ENCODE data around the gene KRT33A.

KRT33A gene

DNA sequence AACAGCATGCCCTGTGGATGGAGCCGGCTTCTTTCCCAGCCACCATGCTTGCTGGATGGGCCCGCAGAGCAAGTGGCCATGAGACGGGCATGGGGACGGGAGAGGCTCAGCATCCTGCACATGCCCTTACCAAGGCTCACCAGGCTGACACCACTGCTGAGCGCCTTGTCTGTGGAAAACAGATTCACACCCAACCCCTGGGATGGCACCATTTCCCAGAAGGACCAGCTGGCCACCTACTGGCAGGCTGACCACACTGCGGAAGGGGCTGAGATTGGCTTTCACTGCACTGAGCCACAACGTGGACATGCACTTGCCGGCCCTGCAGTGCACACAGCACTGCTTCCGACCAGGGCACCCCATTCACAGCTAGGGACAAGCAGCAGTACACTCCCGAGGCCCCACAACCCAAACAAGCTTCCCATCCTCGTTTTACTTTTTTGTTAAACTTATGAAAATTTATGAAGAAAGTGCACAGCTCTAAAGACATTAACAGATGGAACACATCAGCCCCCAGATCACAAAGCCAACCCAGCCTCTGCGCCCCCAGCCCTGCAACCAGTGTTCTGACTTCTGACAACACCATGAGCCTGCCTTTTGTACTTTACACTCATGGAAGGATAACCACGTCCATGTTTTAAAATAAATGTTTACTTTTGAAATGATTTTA is 21.2 kb downstream of the KRT33A start:
- no peak for DNase-seq (ENCODE audit: low read depth in 2 of 2)

DNA sequence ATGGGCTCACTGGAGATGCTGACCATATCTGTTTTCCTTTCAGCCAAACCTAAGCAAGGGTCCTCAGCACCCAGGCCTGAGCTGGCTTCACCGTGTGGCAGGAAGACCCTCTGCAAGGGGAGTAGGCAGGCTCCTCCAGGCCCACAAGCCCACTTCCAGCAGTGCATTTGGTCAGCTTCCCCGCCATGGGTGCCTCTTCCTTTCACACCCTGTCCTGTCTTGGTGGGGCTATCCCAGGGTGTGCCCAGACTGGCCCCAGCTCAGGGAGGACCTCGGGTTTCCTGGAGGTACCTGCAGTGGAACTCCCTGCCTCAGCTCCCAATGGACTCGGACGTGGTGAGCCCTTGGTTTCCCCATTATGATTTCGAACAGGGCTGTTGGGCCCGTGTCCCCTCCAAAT is 22.4 kb downstream of the KRT33A start:
- DNase-seq (ENCODE audit: low read depth in 2 of 2), result no peak

DNA sequence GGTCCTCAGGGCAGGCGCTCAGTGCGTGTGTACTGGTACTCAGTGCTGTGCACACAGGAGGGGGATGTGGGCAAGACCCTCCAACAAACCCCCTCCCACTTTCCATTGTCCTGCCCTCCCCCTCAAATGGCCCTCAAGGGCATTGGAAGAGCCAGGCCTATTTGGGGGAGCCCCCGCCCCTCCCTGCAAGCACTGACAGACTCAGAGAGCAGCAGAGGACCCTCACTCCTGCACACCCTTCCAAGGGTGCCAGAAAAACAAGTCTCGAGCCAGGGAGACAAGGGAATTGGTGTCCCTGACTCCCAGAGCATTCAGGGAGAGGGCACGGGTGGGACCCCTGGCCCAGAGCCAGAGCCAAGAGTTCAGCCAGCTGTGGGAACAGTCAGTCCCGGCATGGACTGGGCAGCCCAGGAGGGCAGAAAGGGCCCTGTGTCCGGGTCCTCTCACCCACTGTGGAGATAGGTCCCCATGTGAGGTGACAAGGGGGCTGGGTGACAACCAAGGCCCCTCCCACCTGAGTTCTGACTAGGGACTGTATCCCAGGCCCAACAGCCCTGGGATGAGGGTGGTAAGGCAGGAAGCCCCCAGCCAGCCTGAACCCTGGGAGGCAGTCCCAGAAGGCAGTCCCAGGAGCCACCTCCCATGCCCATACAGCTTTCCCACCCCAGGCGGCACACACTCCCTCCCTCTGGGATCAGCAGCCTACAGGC is 23.1 kb downstream of the KRT33A start:
- no peak for DNase-seq (ENCODE audit: low read depth in 2 of 2)

DNA sequence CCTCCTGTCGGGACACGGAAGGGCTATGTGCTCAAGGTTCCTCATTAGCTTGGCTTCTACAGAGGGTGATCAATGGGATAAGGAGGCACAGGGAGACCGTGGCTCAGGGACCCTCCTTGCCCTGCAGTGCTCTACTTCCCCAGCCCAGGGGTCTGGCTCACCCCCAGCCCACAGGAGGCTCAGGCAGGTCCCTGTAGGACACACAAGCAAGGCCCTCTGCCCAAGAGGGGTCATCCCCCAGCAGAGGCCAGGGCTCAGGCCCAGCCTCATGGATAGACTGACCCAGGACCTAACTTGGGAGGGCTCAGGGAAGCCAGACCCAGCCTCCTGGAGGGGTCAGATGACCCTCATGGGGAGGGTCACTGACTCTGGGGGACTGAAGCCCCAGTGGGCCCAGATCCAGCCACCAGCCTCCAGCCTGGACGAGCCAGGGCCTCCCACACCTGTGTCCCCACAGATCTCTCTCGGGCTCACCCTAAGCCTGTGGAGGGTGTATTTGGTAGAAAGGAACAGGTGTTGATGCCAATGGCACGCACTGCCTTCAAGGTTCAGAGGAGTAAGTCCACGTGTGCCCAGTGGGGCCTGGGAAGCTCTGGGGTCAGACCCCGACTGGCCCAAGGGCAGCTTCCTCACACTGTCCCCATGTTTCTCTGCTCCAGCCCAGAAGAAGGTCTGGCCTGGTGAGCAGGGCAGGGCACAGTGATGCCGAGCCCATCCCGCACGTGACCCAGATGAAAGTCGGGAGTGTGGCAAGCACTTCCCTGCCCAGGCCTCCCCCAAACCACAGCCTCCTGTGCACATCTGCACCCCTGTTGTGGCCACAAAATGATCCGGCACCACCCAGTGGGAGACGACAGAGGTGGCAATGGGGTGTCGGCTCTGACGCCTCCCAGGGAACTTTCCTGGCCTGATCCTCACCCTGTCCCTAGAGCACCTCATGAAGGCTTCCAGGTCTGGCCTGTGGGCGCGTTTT is 24.2 kb downstream of the KRT33A start:
- no peak for DNase-seq (ENCODE audit: low read depth in 2 of 2)

DNA sequence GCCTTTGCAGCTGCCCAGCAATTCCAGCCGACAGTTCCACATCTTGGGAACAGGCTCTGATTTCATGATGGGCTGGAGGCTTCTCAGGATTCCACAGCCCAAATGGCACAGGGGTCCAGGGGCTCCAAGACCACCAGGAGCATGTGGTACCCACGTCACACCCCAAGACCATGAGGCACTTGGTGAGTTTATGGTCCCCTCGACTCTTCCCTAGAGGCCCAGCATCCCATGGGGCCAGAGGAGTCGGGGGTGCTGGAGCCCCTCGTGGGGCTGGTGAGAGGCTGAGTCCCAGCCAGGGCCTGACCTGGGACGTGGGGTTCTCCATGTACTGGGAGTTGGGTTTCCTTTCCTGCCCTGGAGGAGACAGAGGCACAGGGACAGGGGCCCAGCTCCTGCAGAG is 25.0 kb downstream of the KRT33A start:
- no peak for DNase-seq (ENCODE audit: low read depth in 2 of 2)

DNA sequence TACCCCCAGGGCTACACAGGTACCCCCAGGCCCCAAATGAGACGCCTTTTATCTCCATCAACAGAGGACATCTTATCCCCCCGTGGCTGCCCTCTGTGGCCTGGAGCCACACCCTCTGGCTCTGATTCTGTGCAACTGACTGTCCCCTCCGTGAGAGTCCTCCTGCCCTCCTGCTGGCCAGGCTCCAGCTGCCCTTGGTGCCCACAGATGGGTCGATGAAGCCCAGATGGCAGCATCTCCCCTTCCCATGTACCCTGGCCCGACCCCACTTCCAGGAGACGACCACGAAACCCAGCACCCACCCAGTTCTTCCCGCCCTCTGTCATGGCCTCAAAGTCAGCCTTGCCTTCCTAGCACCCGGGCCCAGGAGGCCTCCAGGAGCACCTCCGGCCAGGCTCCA is 25.5 kb downstream of the KRT33A start:
- DNase-seq (ENCODE audit: low read depth in 2 of 2), result no peak

DNA sequence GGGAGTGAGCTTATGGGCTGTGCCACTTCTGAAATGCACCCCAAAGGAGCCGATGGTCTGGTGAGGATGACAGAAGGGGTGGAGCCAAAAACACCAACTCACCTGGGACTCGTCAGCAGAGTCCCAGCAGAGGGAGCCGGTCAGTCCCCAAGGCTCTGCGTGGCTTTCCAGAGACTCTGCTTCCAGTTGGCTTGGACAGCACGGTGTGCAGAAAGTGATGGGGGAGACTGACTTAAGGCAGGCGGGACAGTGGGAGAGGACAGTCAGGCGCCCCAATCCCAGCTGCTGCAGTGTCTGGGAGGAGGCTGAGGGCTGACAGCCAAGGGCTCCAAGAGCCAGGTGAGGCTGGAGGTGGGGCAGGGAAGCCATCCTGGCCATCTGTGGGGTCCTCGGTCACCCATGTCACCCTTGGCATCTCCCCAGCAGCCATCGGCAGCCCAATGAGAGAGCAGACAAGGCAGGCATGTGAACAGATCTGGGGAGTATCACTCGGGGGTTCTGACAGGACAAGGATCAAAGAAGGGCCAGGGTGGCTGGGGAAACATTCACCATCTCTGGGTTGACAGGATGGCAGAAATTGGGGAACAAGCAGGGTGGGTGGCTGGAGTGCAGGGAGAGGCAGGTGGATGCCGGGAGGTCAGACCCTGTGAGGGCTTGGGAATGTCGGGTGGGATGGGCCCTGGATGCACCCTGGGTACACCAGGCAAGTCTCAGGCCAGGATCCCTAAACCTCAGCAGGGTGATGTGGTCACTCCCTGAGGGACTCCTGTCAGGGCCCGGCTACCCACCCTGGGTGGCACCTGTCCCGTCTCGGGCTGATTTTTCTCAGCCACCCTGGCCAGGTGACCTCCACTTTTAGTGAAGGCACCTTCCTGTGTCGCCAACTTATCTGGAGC is 26.2 kb downstream of the KRT33A start:
- DNase-seq (ENCODE audit: low read depth in 2 of 2), result no peak

DNA sequence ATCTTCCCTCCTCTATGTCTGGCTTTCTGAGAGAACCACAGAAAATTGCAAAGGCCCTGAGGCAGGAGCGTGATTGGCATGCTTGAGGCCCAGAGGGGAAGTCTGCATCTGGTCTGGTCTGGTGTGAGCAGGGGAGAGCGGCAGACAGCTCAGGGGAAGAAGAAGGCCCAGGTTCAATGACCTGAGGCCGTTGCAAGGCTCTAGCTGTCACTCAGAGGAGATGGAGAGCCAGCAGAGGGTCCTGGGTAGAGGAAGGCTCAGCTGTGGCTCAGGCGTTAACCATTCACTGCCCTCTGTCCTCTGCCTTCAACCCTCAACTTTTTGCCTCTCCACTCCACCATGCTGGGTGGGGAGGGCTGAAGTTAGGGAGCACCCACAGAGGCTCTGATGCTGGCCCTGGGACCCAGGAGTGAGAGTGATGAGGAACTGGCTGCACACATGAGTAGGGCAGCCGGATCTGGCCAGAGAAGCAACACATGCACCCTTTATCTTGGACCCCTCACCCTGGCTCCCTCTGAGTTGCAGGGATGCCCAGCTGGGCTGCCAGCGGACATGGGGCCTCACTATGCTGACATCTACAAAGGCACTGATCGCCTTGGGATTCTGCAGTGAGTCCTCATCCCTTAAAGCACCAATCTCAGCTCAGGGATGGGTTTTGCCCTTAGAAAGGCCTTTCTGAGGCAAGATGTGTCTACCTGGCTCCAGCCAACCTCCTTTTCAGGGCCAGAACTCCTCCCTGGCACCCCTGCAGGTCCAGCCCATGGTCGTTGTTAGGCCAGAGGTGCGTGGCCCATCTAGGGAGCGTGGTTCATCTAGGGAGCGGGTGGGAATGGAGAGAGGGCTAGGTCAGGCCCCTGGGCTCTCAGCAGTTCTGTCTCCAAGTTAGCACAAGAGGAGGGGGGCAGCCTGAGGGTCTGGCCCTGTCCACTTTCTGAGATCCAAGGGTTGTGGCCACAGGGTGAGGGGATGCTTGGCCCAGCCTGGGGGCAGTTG is 27.4 kb downstream of the KRT33A start:
- DNase-seq (ENCODE audit: low read depth in 2 of 2), result no peak

DNA sequence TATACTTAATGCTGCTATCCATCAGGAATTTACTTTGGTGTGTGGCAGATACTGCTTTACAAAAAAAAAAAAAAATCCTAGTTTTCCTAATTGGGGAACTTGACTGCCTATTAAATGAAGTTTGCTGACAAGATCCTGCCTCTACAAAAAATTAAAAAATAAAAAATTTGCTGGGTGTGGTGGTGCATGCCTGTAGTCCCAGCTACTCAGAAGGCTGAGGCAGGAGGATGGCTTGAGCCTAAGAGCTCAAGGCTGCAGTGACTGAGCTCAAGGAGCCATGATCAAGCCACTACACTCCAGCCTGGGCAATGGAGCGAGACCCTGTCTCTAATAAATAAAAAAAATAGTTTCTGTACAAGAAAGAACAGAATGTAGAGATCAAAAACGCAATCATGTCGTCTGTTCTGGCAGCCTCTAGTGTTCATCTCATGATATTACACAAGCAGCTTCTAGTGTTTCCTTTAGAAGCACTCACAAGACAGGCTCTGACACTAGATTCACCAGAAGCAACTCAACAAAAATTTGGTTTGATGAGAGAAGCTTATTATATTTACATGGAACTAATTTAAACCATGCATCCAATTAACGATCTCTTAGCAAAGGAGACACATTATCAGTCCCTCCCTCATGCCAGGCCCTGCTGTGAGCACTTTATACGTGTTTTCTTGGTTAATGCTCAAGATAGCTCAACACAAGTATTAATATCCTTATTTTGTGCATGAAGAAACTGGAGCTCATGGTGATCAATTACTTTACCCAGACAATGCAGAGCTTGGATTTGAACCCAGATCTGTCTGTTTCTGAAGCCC is 28.3 kb downstream of the KRT33A start:
- DNase-seq (ENCODE audit: low read depth in 2 of 2), result no peak

DNA sequence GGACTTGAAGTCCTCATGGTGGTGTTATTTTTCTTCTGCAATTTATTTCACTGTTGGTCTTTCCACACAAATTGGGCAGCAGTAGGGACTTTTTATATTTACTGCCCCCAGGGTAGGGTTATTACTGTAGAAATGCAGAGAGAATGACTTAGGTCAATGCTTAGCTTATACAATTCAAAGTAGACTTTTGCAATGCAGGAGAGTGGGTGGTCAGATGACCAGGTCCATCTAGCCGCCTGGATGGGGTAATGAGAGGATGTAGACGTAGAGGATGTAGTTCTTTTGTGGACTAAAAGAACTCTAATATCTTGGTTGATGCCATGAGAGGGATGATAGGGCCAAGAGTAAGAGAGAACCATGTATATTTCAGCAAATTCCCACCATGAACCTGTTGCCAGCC is 32.4 kb downstream of the KRT33A start:
- no peak for DNase-seq (ENCODE audit: low read depth in 2 of 2)

DNA sequence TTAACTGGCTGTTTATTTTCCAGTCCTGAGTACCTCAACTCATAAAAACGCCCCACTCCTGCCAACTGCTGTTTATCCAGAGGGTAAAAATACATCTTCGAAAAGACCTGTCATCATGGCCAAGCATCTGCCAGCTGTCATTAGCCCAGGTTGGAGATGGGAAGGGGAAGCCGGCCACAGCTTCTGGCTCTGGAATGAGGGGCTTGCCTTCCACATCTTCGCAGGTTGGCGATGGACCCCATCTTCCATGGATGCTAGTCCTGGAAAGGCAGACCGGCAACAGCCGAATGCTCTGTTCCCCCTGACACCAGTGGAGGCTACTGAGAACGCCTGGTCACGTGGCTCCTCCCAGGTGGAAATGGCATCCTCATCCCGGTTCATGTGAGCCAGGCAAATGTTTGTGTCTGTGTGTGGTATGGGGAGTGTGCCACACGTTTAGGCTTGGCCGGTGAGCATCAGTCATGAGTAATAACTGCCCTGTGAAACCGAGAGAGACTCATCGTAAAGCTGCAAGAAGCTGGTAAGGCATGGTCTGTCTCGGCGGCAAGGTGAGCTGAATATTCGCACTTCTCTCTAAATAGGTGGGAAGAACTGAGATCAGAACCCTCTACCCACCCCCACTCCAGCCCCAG is 34.7 kb downstream of the KRT33A start:
- DNase-seq (ENCODE audit: low read depth in 2 of 2), result no peak

DNA sequence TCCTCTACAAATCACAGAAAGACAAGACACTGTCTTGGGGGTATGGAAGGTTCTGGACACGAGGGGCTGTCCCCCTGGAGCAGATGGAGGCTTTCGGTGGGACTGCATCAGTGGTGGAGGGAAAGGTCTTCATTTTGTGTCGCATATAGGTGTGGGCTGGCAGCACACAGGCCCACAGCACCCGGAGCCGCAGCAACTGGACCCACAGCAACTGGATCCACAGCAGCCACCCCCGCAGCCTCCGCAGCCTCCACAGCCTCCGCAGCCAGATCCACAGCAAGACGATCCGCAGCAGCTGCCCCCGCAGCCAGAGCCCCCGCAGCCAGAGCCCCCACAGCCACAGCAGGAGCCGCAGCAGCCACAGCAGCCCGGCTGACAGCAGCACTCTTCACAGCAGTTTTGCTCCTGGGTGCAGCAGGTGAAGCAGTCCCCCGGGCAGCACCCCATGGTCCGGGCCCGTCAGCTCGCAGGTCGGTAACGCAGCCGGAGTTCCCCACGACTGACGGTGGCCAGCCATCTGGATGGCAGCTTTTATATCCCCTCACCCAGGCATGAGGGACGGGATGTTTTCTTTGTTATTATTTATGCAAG is 35.3 kb downstream of the KRT33A start, which contains the start of gene KRTAP17-1:
Gene KRTAP17-1 (minus strand): TSS at position 507 of the 591 bp plus-strand sequence. CDS start 60 bp downstream, at position 447.
- no peak for DNase-seq (ENCODE audit: low read depth in 2 of 2)

DNA sequence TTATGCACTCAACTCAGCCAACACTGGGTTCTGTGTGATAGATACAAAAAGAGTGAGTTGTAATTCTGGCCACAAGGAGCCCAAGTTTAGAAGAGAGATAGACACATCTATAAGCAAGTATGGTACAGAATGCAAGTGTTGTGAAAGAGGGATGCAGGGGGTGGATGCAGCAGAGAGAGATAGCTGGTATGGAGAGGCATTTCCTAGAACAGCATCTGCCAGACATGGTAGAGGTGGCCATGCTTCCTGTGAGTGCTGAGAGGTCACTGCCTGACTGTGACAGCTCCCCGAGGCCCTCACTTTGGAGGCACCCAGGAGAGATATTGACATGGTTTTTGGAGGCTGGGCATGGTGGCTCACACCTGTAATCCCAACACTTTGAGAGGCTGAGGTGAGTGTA is 39.5 kb downstream of the KRT33A start:
- no peak for DNase-seq (ENCODE audit: low read depth in 2 of 2)

DNA sequence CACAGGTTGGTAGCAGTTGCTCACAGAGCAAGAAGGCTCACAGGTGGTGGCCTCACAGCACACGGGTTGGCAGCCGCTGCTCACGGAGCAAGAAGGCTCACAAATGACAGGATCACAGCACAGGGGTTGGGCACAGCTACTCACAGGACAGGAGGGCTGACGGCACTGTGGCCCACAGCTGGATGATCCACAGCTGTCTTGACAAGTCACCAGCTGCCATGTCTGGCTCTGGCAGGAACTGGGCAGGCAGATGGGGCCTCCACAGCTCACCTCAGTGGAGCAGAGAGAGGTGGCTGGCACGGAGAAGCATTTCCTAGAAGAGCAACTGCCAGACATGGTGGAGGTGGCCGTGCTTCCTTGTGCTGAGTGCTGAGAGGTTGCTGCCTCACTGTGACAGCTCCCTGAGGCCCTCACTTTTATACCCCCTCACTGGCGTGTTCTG is 41.7 kb downstream of the KRT33A start, which contains the start of gene KRTAP16-1:
Gene KRTAP16-1 (minus strand): TSS at position 392 of the 442 bp plus-strand sequence. CDS start 56 bp downstream, at position 336.
- DNase-seq (ENCODE audit: low read depth in 2 of 2), result peak; percentile 17 to 31

DNA sequence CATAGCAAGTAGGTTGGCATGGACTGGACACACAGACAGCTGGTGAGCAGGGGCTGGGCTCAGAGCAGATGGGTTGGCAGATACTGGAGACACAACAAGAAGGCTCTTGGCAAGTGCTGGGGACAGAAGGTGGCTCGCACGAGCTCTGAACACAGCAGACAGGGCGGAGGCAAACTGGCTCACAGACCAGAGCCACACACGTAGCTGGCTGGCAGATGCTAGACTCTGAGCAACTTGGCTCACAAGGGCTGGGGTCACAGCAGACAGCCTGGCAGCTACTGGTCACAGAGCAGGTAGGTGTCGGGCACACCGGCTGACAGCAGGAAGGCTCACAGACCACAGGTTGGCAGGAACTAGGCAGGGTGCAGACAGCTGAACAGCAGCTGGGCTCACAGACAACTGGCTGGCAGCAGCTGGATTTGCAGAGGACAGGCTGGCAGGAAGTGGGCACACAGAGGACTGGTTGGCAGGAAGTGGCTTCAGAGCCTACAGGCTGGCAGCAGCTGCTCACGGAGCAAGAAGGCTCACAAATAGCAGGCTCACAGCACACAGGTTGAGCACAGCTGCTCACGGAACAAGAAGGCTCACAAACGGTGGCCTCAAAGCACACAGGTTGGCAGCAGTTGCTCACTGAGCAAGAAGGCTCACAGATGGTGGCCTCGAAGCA is 42.2 kb downstream of the KRT33A start:
- peak; percentile 58 for DNase-seq (ENCODE audit: low read depth in 2 of 2)

DNA sequence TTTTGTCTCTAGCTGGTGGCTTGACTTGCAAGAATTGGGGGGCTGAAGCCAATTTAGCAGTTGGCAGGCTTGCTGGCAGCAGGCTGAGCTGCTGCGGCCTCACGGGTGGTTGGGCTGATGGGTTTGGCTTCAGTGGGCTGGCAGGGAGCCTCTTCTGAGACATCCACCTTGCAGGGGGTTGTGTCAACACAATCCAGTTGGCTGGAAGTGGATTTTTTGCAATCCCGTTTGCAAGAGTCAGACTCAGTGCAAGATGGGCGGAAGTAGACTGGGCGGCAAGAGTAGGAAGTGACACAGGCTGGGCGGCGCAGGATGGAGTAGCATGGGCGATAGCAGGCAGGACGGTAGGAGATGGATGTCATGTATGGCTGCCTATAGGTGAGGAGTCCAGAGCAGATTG is 43.0 kb downstream of the KRT33A start:
- no peak for DNase-seq (ENCODE audit: low read depth in 2 of 2)

DNA sequence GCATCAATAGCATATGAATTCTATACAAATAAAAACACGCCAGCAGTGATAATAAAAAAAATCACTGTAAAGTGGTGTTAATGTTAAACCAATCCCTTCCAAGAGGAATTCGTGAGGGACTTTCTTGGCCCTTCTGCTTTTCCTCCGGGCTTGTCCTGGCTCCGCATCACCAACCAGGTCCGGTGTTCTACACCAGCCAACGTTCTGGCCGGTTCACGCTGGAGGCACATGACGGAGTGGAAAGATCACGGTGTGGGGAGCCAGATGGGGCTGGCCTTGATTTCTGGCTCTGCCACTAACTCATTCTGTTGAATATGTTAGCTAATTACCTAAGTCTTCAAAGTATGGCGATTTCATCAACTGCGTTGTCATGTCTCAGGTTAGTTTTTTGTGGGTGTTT is 46.5 kb downstream of the KRT33A start:
- no peak for DNase-seq (ENCODE audit: low read depth in 2 of 2)

DNA sequence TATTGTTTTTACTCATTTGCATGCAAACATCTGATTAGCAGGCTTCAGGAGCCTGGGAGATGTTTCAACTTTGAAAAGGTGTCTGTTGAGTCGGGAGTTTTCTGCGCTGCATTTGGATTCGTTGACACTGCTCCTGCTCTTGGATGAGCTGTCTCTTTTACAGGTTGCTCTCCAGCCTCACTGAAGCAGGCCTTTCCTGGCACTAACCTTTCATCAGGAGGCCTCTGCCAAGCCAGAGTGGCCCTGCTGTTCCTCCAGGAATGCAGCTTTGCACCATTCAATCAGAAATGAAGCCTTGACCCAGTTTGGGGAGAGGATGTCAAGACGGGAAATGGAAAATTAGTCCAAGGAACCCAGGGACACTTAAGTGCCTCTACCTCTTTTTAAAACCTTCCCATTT is 47.6 kb downstream of the KRT33A start:
- no peak for DNase-seq (ENCODE audit: low read depth in 2 of 2)
